A549 treated with RU486 at 1 μM for 4 hours (cell line): Measurements from ENCODE around the gene ADAMTS15. TPM values are rescaled to one million over a fixed set of nuclear protein-coding genes. Genes with fewer than 3 reads are reported as not detected.

Source experiments
- total RNA-seq: library from RNA; stranded (reverse); fragments of 200-300 nt; extraction: Qiagen RNA extraction; gene quantifications from 5 replicates; pipeline ENCODE4 v1.2.3, GENCODE V29; 2022; ENCODE audit warnings: low read depth

The ADAMTS15 gene
- 7.6 to 14.3 TPM (median 10.7 TPM) in 5 replicates for total RNA-seq

GRCh38 chr11:130448416-130449309, at the start of gene ADAMTS15:
ADAMTS15 (plus strand) TSS chr11:130448645; CDS start chr11:130448974, 329 bp downstream.

GRCh38 chr11:130428316-130429119, 19.9 kb upstream of the ADAMTS15 start, which contains the start of gene ADAMTS8:
ADAMTS8 (minus strand) TSS chr11:130428609; CDS start chr11:130428286, 323 bp downstream.

Other genes with a start within 250 kb of the ADAMTS15 start
- 6.2 to 8.4 TPM (median 7.6 TPM) in 5 replicates for gene ZBTB44, start 133.7 kb upstream of the ADAMTS15 start, total RNA-seq
- gene ADAMTS8, start 20.0 kb upstream of the ADAMTS15 start, total RNA-seq: 0.37 to 0.49 TPM (median 0.42 TPM) in 5 replicates